Endometrial microvascular endothelial cells (primary cell): Measurements from ENCODE around the gene AZIN2. TPM values are rescaled to one million over a fixed set of nuclear protein-coding genes. Genes with fewer than 3 reads are reported as not detected.
"Not testable (repeated sequence)": the region's sequence is repeated elsewhere in the genome, so short reads cannot be mapped to it uniquely, and the experiment has no call there.

Source experiments
- in situ Hi-C: cut with HindIII; loops from 2 replicates; pipeline ENCODE4 v1.10.0; 2017; ENCODE audit warnings: low sequenced_read_pairs, low pct_unique_long_range_greater_than_20kb; ENCODE audit errors: inconsistent ontology term
- total RNA-seq: library from RNA; depleted of rRNA; stranded (reverse); fragments of >200 nt; gene quantifications from one replicate; pipeline ENCODE4 v1.2.3, GENCODE V29; 2015; ENCODE audit errors: inconsistent ontology term

The AZIN2 gene
- not detected for total RNA-seq

- in situ Hi-C loops = no loop called here
Measured at GRCh38 chr1:33080885-33081553, at the start of gene AZIN2. AZIN2 (plus strand) TSS chr1:33081153; CDS start chr1:33082250, 1,097 bp downstream.

GRCh38 chr1:33031506-33031905, 49.4 kb upstream of the AZIN2 start:
- in situ Hi-C loops = no loop called here

GRCh38 chr1:33032126-33032869, 48.7 kb upstream of the AZIN2 start:
- in situ Hi-C loops = no loop called here

GRCh38 chr1:33036051-33036525, 44.9 kb upstream of the AZIN2 start:
- in situ Hi-C loops = no loop called here

- in situ Hi-C loops = no loop called here
Measured at GRCh38 chr1:33036526-33037503, 44.1 kb upstream of the AZIN2 start, which contains the start of gene AK2. AK2 (minus strand) TSS chr1:33036883; CDS start chr1:33036828, 55 bp downstream.

- in situ Hi-C loops = no loop called here
Measured at GRCh38 chr1:33039840-33040239, 41.1 kb upstream of the AZIN2 start.

- in situ Hi-C loops = no loop called here
Measured at GRCh38 chr1:33041026-33041425, 39.9 kb upstream of the AZIN2 start.

GRCh38 chr1:33042831-33043230, 38.1 kb upstream of the AZIN2 start:
- in situ Hi-C loops = no loop called here

GRCh38 chr1:33043267-33044092, 37.5 kb upstream of the AZIN2 start:
- in situ Hi-C loops = no loop called here

- in situ Hi-C loops = no loop called here
Measured at GRCh38 chr1:33045246-33045645, 35.7 kb upstream of the AZIN2 start.

- in situ Hi-C loops = no loop called here
Measured at GRCh38 chr1:33045814-33046213, 35.1 kb upstream of the AZIN2 start.

GRCh38 chr1:33046234-33046633, 34.7 kb upstream of the AZIN2 start:
- in situ Hi-C loops = not testable (repeated sequence)

- in situ Hi-C loops = no loop called here
Measured at GRCh38 chr1:33047290-33047689, 33.7 kb upstream of the AZIN2 start.

GRCh38 chr1:33047839-33048305, 33.1 kb upstream of the AZIN2 start:
- in situ Hi-C loops = no loop called here

GRCh38 chr1:33048426-33048825, 32.5 kb upstream of the AZIN2 start:
- in situ Hi-C loops = no loop called here

GRCh38 chr1:33049371-33049770, 31.6 kb upstream of the AZIN2 start:
- in situ Hi-C loops = no loop called here

- in situ Hi-C loops = no loop called here
Measured at GRCh38 chr1:33050221-33051076, 30.5 kb upstream of the AZIN2 start.
